Stomach (tissue), 9 donors: ENCODE data around the gene IFNGR1. TPM values are rescaled to one million over a fixed set of nuclear protein-coding genes. Genes with fewer than 3 reads are reported as not detected.

Experiments used
- DNase-seq, 2 donors: peaks; one replicate each; pipeline versions ENCODE4 v3.0.0 to v3.0.0-alpha.2; 2013 to 2019
- H3K27ac ChIP-seq, 5 donors: fragments of 200-600 bp in 4 of 5; sonication (generic) in 4 of 5; one replicate each; pipeline ENCODE4 v1.5.1; 2013 to 2019; ENCODE audit warnings: mild to moderate bottlenecking in 1 of 5, moderate library complexity in 1 of 5
- H3K27me3 ChIP-seq, 3 donors: fragments of 200-600 bp; sonication (generic); one replicate each; pipeline ENCODE4 v1.5.1; 2017 to 2019; ENCODE audit warnings: mixed run types in 1 of 3
- H3K36me3 ChIP-seq, 4 donors: fragments of 200-600 bp; sonication (generic); 1 replicate in 3 of 4; 2 replicates in 1 of 4; pipeline ENCODE4 v1.5.1; 2016 to 2019
- H3K4me1 ChIP-seq, 4 donors: fragments of 200-600 bp; sonication (generic); one replicate each; pipeline ENCODE4 v1.5.1; 2016 to 2019
- H3K4me3 ChIP-seq, 4 donors: fragments of 200-600 bp; sonication (generic) in 3 of 4; one replicate each; pipeline ENCODE4 v1.5.1; 2016 to 2019; ENCODE audit warnings: mild to moderate bottlenecking in 1 of 4
- H3K9me3 ChIP-seq, 4 donors: fragments of 200-600 bp; sonication (generic); one replicate each; pipeline ENCODE4 v1.5.1; 2016 to 2019
- CTCF ChIP-seq, 7 experiments: fragments of 450-650 bp in 4 of 7; fragments of 200-600 bp in 3 of 7; sonication (generic) in 3 of 7; IDR thresholded peaks; one replicate each; pipeline ENCODE4 v1.5.1; 2016 to 2019; ENCODE audit warnings: antibody characterized with exemption in 7 of 7, control low read depth in 2 of 7, mild to moderate bottlenecking in 1 of 7
- EP300 ChIP-seq: sonication (generic); formaldehyde crosslinking; IDR thresholded peaks from one replicate; pipeline ENCODE4 v1.6.1; 2017; ENCODE audit warnings: antibody characterized with exemption
- POLR2A ChIP-seq, 4 donors: fragments of 450-650 bp; IDR thresholded peaks; one replicate each; pipeline ENCODE4 v1.6.1; 2016; ENCODE audit warnings: antibody characterized with exemption in 4 of 4, control low read depth in 2 of 4, mild to moderate bottlenecking in 1 of 4, moderate library complexity in 1 of 4
- POLR2AphosphoS5 ChIP-seq, 3 donors: sonication (generic); formaldehyde crosslinking; IDR thresholded peaks; one replicate each; pipeline ENCODE4 v1.6.1; 2016; ENCODE audit warnings: antibody characterized with exemption in 3 of 3
- WGBS, 5 donors: extraction: QIAGEN DNeasy Blood & Tissue Kit in 3 of 5; methylation state at CpG; one replicate each; pipeline versions ENCODE4 v1.1.5 to v1.1.7; 2013 to 2018; 5-methylcytosine and 5-hydroxymethylcytosine counted together
- intact Hi-C: fragments of 100-400 bp; cut with DNase I; formaldehyde crosslinking; loops from one replicate; pipeline ENCODE4 v1.15.1; 2023; ENCODE audit warnings: low total_unique reads
- polyA plus RNA-seq, 3 donors: library from polyadenylated mRNA; stranded (reverse); fragments of 200-250 nt; gene quantifications; one replicate each; pipeline ENCODE4 v1.2.3, GENCODE V29; 2013
- total RNA-seq, 5 donors: library from RNA; depleted of rRNA; stranded (reverse); fragments of >200 nt; gene quantifications; one replicate each; pipeline versions ENCODE4 v1.1.0 to v1.2.3, GENCODE V29; 2014 to 2016
- donor health status: healthy with polysubstance abuse.
- donor health status: Bipolar disorder and iron deficiency.
- donor health status: healthy.

The IFNGR1 gene
- total and polyA plus RNA-seq, 8 donors: 1.2 to 122 (median 30.0) TPM

GRCh38 chr6:137237413-137238170 is 18.4 kb upstream of the IFNGR1 start:
- H3K9me3 ChIP-seq: peaks cover 0 to 5% (median 0%) of the 10 kb centered on the region in 4 donors
- intact Hi-C loops: no loop called here
- TF ChIP-seq POLR2AphosphoS5 (IDR thresholded peaks at IDR 0.05) (peak in 1 of 3 donors; percentile 10), POLR2A (IDR thresholded peaks at IDR 0.05) (no peak)
- H3K4me1 ChIP-seq: peaks cover 26 to 91% (median 33%) of the 10 kb centered on the region in 4 donors
- H3K27ac ChIP-seq: peak overlapping the region; percentile 11 to 70 (median 35)
- no peaks in the 10 kb centered on the region for H3K27me3 ChIP-seq
- no peaks in the 10 kb centered on the region for H3K36me3 ChIP-seq
- no peak for DNase-seq
- H3K4me3 ChIP-seq: no peak overlapping the region

- intact Hi-C loops: no loop called here
- H3K36me3 ChIP-seq: no peaks in the 10 kb centered on the region
- no peaks in the 10 kb centered on the region for H3K27me3 ChIP-seq
- DNase-seq: no peak
- H3K27ac ChIP-seq: peak overlapping the region in 3 of 5 donors; percentile 35 to 70 (median 41)
- 63 to 71% (median 69%) methylated on average over 5 of the region's 5 CpGs for WGBS, 5 donors
- peaks cover 23 to 93% (median 33%) of the 10 kb centered on the region in 4 donors for H3K4me1 ChIP-seq
- H3K4me3 ChIP-seq: no peak overlapping the region
- no peak for TF ChIP-seq CTCF (IDR thresholded peaks at IDR 0.05)
- no peak for TF ChIP-seq POLR2AphosphoS5 (IDR thresholded peaks at IDR 0.05)
- no peak for TF ChIP-seq POLR2A (IDR thresholded peaks at IDR 0.05)
- TF ChIP-seq EP300: no peak
- H3K9me3 ChIP-seq: peaks cover 0 to 5% (median 0%) of the 10 kb centered on the region in 4 donors
These were observed 17.6 kb upstream of the IFNGR1 start for GRCh38 chr6:137236581-137237355.

- peaks cover 16 to 94% (median 33%) of the 10 kb centered on the region in 4 donors for H3K4me1 ChIP-seq
- H3K27ac ChIP-seq: no peak overlapping the region
- intact Hi-C loops: no loop called here
- 94 to 100% (median 96%) methylated on average over 1 of the region's 1 CpG for WGBS, 5 donors
- H3K27me3 ChIP-seq: no peaks in the 10 kb centered on the region
- TF ChIP-seq EP300: no peak
- H3K4me3 ChIP-seq: no peak overlapping the region
- H3K9me3 ChIP-seq: peaks cover 0 to 5% (median 0%) of the 10 kb centered on the region in 4 donors
- no peak for DNase-seq
- H3K36me3 ChIP-seq: no peaks in the 10 kb centered on the region
These were observed 16.5 kb upstream of the IFNGR1 start for GRCh38 chr6:137235686-137236085.

GRCh38 chr6:137233911-137234863 is 15.0 kb upstream of the IFNGR1 start:
- no peaks in the 10 kb centered on the region for H3K36me3 ChIP-seq
- H3K4me1 ChIP-seq: peaks cover 16 to 93% (median 31%) of the 10 kb centered on the region in 4 donors
- peaks cover 0 to 5% (median 0%) of the 10 kb centered on the region in 4 donors for H3K9me3 ChIP-seq
- no peak overlapping the region for H3K4me3 ChIP-seq
- peak overlapping the region; percentile 41 to 87 (median 84) for H3K27ac ChIP-seq
- H3K27me3 ChIP-seq: no peaks in the 10 kb centered on the region
- DNase-seq: peak in 1 of 2 donors; percentile 64
- intact Hi-C loops: no loop called here
- WGBS, 5 donors: 29 to 41% (median 39%) methylated on average over 7 of the region's 7 CpGs
- TF ChIP-seq POLR2A (IDR thresholded peaks at IDR 0.05): no peak
- TF ChIP-seq CTCF (IDR thresholded peaks at IDR 0.05): no peak
- TF ChIP-seq POLR2AphosphoS5 (IDR thresholded peaks at IDR 0.05): peak in 2 of 3 donors; percentile 59 to 84

GRCh38 chr6:137231895-137232294 is 12.7 kb upstream of the IFNGR1 start:
- Histone ChIP-seq H3K27me3 (no peaks in the 10 kb centered on the region), H3K4me1 (peaks cover 16 to 80% (median 24%) of the 10 kb centered on the region in 4 donors), H3K9me3 (no peaks in the 10 kb centered on the region), H3K36me3 (no peaks in the 10 kb centered on the region), H3K27ac (peak overlapping the region in 1 of 5 donors; percentile 84), H3K4me3 (no peak overlapping the region)
- intact Hi-C loops: no loop called here
- no peak for TF ChIP-seq CTCF (IDR thresholded peaks at IDR 0.05)
- no peak for TF ChIP-seq POLR2A (IDR thresholded peaks at IDR 0.05)
- TF ChIP-seq EP300: no peak
- no peak for TF ChIP-seq POLR2AphosphoS5 (IDR thresholded peaks at IDR 0.05)
- 66 to 69% (median 68%) methylated on average over 4 of the region's 4 CpGs for WGBS, 5 donors
- DNase-seq: no peak
